Stimulated activated memory B cell treated with anti-CD40 and anti-IgM and Interleukin-4, amounts not matched to agents 10 μg/mL and 1 μg/mL and 100 μg/mL, for 72 hours (primary cell): ENCODE results near the gene PRKAR1A.
A peak's percentile ranks its signal among the peaks of the same experiment; 100 is the strongest.

ENCODE experiments used
- ATAC-seq: fragments of 150-1000 bp; cut with Tn5 transposase; 2 replicates; pipeline ENCODE4 v1.10.0; 2021
- H3K27ac Mint-ChIP-seq: one replicate; pipeline ENCODE4 v1.8.0; 2022; ENCODE audit warnings: mild to moderate bottlenecking, mixed read lengths
- H3K27me3 Mint-ChIP-seq: one replicate; pipeline ENCODE4 v1.8.0; 2022; ENCODE audit warnings: mixed read lengths
- H3K36me3 Mint-ChIP-seq: one replicate; pipeline ENCODE4 v1.8.0; 2022; ENCODE audit warnings: mixed read lengths
- H3K4me1 Mint-ChIP-seq: one replicate; pipeline ENCODE4 v1.8.0; 2022; ENCODE audit warnings: mixed read lengths
- H3K4me3 Mint-ChIP-seq: one replicate; pipeline ENCODE4 v1.8.0; 2022; ENCODE audit warnings: mild to moderate bottlenecking, moderate library complexity, mixed read lengths
- H3K9me3 Mint-ChIP-seq: one replicate; pipeline ENCODE4 v1.8.0; 2022; ENCODE audit warnings: mixed read lengths

Gene PRKAR1A

DNA sequence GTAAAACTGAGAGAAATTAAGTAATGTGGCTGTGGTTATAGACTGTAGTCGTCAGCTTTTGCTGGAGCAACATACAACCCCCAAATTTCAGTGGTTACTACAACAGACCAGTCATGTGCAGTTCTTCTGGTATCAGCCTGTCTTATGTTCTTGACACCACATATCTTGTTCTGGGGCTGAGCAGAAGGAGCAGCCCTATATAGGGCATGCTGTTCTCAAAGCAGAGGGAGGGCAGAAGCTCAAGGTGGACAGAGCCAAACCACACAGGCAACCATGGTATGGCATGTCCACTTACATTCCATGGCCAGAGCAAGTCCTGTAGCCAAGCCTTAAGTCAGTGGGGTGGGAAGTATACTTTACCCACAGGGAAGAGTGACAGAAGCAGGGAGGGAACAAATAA, 7.7 kb downstream of the PRKAR1A start:
- no peaks in the 10 kb centered on the region for H3K9me3 Mint-ChIP-seq
- H3K27me3 Mint-ChIP-seq: no peaks in the 10 kb centered on the region
- H3K27ac Mint-ChIP-seq: no peak overlapping the region
- no peak overlapping the region for H3K4me3 Mint-ChIP-seq
- no peak for ATAC-seq
- peaks cover 72% of the 10 kb centered on the region for H3K36me3 Mint-ChIP-seq
- peaks cover 34% of the 10 kb centered on the region for H3K4me1 Mint-ChIP-seq

DNA sequence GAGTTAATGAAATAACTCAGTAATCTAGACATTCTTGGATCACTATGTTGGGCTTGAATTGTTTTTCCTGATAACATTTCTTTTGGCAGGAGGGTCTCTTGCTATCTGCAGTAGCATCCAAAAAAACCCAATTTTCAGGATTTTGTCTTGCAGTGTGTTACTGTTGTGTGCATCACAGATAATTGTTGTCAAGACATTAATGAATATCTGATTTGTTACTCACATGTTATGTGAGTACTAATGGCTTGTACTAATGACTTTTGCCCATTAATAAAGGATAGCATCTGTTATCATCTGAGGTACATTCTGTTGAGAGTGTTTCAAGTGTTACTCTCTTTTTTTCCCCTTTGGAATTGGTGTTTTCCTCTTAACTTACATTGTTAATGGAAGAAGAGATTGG, 10.0 kb downstream of the PRKAR1A start:
- Mint-ChIP-seq H3K4me1 (peaks cover 22% of the 10 kb centered on the region), H3K36me3 (peaks cover 76% of the 10 kb centered on the region), H3K4me3 (no peak overlapping the region), H3K27me3 (no peaks in the 10 kb centered on the region), H3K9me3 (no peaks in the 10 kb centered on the region), H3K27ac (no peak overlapping the region)
- ATAC-seq: no peak

DNA sequence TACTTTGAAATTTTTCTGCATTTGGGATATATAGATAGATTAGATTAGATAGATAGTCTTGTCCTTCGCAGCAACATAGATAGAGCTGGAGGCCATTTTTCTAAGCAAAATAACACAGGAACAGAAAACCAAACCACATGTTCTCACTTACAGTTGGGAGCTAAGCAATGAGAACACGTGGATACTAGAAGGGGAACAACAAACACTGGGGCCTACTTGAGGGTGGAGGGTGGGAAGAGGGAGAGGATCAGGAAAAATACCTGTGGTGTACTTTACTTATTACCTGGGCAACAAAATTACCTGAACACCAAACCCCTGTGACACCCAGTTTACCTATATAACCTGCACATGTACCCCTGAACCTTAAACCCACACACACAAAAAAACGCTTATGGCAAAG, 14.3 kb downstream of the PRKAR1A start:
- H3K27ac Mint-ChIP-seq: no peak overlapping the region
- no peak for ATAC-seq
- no peaks in the 10 kb centered on the region for H3K27me3 Mint-ChIP-seq
- no peak overlapping the region for H3K4me3 Mint-ChIP-seq
- H3K9me3 Mint-ChIP-seq: no peaks in the 10 kb centered on the region
- peaks cover 89% of the 10 kb centered on the region for H3K36me3 Mint-ChIP-seq
- H3K4me1 Mint-ChIP-seq: no peaks in the 10 kb centered on the region

DNA sequence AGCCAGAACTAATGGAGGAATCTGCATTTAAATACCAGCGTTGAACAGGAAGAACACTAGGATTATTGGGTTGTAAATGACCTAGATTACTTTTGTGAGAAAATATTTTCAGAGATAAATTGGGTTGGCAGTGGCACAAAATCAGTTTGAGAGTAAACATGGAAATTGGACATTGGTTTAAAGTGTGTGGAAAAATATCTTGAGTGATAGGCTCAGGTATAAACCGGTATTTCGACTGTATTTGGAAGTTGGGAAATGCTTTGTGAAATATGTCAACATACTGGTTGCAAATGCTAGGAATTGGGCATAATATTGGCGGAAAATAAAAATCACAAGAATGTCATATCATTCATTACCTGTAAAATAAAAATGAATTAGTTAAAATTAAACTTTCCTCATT, 15.1 kb downstream of the PRKAR1A start:
- no peaks in the 10 kb centered on the region for H3K27me3 Mint-ChIP-seq
- no peak for ATAC-seq
- no peaks in the 10 kb centered on the region for H3K4me1 Mint-ChIP-seq
- peaks cover 87% of the 10 kb centered on the region for H3K36me3 Mint-ChIP-seq
- no peak overlapping the region for H3K4me3 Mint-ChIP-seq
- H3K9me3 Mint-ChIP-seq: no peaks in the 10 kb centered on the region
- no peak overlapping the region for H3K27ac Mint-ChIP-seq

DNA sequence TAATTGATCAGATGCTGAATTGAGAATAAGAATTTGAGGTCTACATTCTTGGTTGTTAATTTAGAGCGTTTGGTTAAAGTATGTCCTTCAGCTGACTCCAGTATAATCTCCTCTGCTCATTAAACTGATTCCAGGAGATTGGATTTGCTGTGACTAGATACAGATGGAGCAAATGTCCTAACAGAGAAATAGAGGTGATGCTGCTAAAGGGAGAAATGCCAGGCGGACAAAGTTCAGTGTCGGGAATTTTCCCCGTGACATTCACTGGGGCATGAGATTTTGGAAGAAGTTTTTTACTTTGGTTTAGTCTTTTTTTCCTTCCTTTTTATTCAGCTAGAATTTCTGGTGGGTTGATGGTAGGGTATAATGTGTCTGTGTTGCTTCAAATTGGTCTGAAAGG, 19.0 kb downstream of the PRKAR1A start:
- no peak overlapping the region for H3K27ac Mint-ChIP-seq
- H3K9me3 Mint-ChIP-seq: no peaks in the 10 kb centered on the region
- no peaks in the 10 kb centered on the region for H3K4me1 Mint-ChIP-seq
- no peak for ATAC-seq
- H3K36me3 Mint-ChIP-seq: peaks cover 78% of the 10 kb centered on the region
- no peak overlapping the region for H3K4me3 Mint-ChIP-seq
- H3K27me3 Mint-ChIP-seq: no peaks in the 10 kb centered on the region

DNA sequence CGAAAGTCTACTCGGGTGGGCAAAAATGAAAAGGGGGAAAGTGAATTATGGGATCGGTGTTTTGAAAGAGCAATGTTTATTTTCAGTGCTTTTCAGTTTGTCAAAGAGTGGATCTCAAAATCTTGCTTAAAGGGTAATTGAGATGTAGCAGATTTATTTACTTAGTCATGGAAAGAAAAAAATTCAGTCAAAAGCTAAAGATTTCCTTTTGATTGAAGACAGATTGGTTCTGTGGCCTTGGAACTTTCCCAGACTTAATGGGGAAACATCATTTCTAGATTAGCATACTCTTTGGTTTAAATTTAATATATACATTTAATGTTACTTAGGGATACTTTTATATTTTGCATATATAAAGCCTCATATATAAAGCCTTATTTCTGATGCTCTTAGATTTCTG, 20.6 kb downstream of the PRKAR1A start:
- Mint-ChIP-seq H3K27ac (no peak overlapping the region), H3K4me3 (no peak overlapping the region), H3K9me3 (no peaks in the 10 kb centered on the region), H3K4me1 (no peaks in the 10 kb centered on the region), H3K27me3 (no peaks in the 10 kb centered on the region), H3K36me3 (peaks cover 70% of the 10 kb centered on the region)
- ATAC-seq: no peak

DNA sequence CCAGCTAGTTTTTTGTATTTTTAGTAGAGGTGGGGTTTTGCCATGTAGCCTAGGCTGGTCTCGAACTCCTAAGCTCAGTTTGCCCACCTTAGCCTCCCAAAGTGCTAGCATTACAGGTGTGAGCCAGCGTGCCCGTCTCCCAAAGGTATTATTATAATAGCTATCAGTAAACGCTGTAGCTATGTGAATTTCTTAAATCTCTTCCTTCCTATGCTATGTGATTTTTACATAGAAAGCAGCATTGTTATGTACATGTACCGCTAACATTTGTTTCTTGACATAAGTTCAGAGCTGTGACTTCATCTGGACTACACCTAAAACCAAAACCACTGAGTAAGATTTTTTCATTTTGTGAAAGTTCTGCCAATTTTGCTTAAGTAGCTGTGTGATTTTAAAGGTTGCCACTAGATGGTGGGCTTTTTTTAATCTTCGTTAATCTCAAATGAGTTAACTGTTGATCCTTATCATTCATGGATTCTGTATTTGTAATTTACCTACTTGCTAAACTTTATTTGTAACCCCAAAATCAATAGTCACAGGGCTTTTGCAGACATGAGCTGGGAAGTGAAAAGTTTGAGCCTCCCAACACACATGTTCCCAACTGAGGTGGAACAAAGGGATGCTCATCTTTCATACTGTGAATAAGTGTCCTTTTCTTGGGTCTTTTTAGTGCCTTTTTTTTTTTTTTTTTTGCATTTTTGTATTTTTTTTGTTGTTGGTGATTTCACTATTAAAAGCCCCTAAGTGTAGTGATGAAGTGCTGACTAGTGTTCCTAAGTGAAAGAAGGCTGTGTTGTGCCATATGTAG, 21.9 kb downstream of the PRKAR1A start:
- Mint-ChIP-seq H3K27me3 (no peaks in the 10 kb centered on the region), H3K9me3 (no peaks in the 10 kb centered on the region), H3K27ac (no peak overlapping the region), H3K4me3 (no peak overlapping the region), H3K4me1 (no peaks in the 10 kb centered on the region), H3K36me3 (peaks cover 59% of the 10 kb centered on the region)
- no peak for ATAC-seq

DNA sequence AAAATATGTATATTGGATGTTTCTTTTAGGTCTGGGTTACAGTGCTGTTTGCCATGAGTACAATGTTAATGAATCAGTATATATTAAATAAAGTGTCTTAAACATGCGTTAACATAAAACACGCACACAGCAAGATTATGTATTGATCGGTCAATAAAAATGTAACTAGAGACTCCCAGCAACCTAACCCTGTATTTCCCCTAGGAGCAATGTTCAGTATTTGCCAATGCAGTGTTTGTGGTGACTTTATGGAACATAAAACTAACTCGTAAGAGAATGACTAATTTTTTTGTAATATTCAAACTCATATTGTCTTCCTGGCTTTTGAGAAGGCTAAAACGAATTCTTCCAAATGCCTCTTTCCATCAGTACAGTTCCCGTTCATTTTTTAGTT, 22.5 kb downstream of the PRKAR1A start:
- ATAC-seq: no peak
- no peak overlapping the region for H3K27ac Mint-ChIP-seq
- H3K36me3 Mint-ChIP-seq: peaks cover 54% of the 10 kb centered on the region
- H3K9me3 Mint-ChIP-seq: no peaks in the 10 kb centered on the region
- no peaks in the 10 kb centered on the region for H3K27me3 Mint-ChIP-seq
- H3K4me1 Mint-ChIP-seq: no peaks in the 10 kb centered on the region
- no peak overlapping the region for H3K4me3 Mint-ChIP-seq

DNA sequence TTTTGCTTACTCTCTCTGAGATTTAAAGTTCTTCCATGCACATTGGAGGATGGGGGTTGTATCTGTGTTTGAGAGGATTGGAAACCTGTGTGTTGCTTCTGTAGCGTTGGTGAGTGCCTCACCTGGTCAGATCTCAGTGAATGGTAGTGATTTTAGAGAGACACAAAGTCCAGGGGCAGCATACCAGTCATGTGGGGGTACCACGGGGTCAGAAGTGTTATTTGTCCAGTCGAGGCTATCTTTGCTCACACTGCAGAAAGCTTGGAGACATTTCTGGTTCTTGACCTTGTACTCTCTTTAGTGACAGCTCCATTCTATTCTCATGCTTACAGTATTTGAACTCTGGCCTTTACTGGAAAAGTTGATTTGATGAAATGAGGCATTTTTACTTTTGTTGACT, 23.7 kb downstream of the PRKAR1A start:
- Mint-ChIP-seq H3K27me3 (no peaks in the 10 kb centered on the region), H3K4me3 (no peak overlapping the region), H3K27ac (no peak overlapping the region), H3K36me3 (peaks cover 48% of the 10 kb centered on the region), H3K9me3 (no peaks in the 10 kb centered on the region), H3K4me1 (no peaks in the 10 kb centered on the region)
- no peak for ATAC-seq

DNA sequence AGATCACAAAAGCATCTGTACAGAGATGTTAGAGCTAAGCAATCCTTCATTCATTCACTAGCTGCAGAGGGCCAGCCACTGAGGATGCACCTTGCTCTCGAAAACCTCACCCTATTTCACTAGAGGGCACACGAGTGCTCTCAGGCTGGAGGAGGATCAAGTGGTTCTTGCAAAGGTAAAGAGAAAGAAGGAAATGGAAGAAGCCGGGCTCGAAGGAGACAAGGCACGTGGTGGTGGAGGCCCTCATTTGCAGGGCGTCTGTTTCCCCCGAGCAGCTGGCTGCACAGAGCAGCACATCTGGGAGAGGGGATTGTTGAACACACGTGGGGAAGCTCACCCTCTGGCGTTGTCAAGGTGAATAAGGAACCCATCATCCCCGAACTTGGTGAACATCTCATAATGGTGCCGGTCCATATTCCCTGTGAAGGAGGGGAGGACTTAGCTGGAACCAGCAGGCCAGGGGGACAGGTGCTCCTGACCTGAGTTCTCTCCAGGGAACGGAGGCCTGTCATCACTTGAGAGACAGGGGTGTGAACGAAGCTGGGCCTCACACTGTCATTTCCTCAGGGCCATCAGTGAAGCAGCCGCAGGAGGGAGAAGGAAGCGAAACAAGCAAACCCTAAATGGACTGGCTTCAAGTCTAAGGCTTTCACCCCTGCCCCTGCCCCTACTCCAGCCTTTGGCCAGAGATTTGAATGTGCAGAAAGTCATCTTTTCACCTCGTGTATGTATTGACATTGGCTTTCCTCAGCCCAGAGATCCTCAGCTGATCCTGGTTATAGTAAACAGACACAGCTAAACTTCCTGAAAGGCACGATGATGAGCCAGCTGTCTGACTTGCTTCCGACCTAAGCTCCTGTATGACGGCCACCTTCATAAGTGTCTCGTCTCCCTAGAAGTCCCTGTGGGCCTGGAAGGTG, 27.6 kb downstream of the PRKAR1A start:
- Mint-ChIP-seq H3K9me3 (no peaks in the 10 kb centered on the region), H3K4me3 (no peak overlapping the region), H3K27me3 (no peaks in the 10 kb centered on the region), H3K36me3 (peaks cover 40% of the 10 kb centered on the region), H3K4me1 (no peaks in the 10 kb centered on the region), H3K27ac (no peak overlapping the region)
- peak; percentile 62 for ATAC-seq

DNA sequence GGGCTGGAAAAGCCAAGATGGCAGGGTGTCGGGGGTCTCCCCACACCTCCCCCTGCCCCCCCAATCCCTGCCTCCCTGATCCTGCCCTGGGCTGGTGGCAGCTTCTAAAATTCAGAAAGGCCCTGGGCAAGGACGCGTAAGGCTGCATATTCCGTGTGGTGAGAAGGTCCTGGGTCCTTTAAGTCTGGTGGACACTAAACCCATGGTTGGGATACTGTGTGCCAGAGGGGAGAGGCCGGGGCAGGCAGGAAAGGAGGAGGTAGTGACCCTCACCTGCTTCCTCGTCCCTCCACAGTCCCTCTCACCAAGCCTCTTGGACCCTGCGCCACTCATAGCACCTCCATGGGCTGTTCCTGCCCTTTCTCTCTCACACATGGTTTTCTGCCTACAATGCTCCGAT, 28.8 kb downstream of the PRKAR1A start:
- H3K36me3 Mint-ChIP-seq: peaks cover 28% of the 10 kb centered on the region
- no peaks in the 10 kb centered on the region for H3K4me1 Mint-ChIP-seq
- no peak overlapping the region for H3K27ac Mint-ChIP-seq
- no peaks in the 10 kb centered on the region for H3K27me3 Mint-ChIP-seq
- no peaks in the 10 kb centered on the region for H3K9me3 Mint-ChIP-seq
- H3K4me3 Mint-ChIP-seq: no peak overlapping the region
- no peak for ATAC-seq

DNA sequence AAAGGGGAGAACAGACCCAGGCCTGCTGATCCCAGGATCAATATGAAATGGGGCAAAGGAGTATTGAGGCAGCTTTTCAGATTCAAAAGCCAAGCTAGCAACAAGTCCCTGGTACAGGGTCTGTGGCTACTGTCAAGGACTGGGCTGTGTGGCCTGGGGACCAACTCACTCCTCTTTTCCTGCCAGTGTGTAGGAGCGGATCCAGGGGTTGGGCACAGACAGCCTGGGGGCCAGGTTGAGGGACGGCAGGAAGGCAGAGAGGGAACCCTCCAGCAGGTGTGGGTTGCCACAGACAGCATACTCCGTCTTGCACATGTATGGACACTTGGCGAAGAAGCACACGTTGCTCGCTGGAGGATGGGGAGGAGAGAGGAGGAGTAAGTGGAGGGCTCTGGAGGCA, 29.6 kb downstream of the PRKAR1A start:
- no peaks in the 10 kb centered on the region for H3K4me1 Mint-ChIP-seq
- peaks cover 26% of the 10 kb centered on the region for H3K36me3 Mint-ChIP-seq
- no peak overlapping the region for H3K27ac Mint-ChIP-seq
- H3K27me3 Mint-ChIP-seq: no peaks in the 10 kb centered on the region
- H3K9me3 Mint-ChIP-seq: no peaks in the 10 kb centered on the region
- no peak overlapping the region for H3K4me3 Mint-ChIP-seq
- no peak for ATAC-seq

DNA sequence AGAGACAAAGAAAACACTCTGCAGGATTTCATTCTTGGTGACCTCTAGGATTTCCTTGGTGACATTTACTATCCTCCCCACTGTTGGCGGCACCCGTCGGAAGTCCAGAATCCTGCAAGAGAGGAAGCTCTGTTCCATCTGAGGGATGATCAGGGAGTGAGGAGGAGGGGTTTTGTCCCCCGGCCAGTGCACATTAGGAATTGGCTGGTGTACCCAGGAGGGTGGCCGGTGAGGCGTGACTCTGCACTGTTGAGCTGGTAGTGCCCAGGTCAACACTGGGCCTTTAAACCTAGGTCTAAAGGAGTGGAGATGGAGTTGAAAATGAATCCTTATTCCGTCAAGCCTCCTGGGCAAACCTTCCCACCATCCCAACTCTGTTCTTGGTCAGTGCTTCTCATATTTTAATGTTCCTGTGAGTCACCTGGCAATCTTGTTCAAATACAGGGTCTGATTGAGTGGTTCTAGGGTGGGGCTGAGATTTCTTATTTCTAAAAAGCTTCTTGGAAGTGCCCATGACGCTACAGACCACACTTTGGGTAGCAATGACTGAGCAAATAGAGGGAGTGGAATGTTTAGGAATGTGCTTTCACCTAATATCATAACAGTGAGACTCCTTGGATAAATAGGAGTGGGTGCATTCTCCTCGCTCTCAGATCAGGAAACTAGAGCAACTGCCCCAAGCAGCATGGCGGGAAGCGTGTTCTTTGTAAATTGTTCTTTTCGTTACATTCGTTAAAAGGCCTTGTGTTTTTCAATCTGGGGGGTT, 30.7 kb downstream of the PRKAR1A start:
- Mint-ChIP-seq H3K4me3 (no peak overlapping the region), H3K27ac (no peak overlapping the region), H3K9me3 (no peaks in the 10 kb centered on the region), H3K27me3 (no peaks in the 10 kb centered on the region), H3K4me1 (no peaks in the 10 kb centered on the region), H3K36me3 (peaks cover 23% of the 10 kb centered on the region)
- no peak for ATAC-seq

DNA sequence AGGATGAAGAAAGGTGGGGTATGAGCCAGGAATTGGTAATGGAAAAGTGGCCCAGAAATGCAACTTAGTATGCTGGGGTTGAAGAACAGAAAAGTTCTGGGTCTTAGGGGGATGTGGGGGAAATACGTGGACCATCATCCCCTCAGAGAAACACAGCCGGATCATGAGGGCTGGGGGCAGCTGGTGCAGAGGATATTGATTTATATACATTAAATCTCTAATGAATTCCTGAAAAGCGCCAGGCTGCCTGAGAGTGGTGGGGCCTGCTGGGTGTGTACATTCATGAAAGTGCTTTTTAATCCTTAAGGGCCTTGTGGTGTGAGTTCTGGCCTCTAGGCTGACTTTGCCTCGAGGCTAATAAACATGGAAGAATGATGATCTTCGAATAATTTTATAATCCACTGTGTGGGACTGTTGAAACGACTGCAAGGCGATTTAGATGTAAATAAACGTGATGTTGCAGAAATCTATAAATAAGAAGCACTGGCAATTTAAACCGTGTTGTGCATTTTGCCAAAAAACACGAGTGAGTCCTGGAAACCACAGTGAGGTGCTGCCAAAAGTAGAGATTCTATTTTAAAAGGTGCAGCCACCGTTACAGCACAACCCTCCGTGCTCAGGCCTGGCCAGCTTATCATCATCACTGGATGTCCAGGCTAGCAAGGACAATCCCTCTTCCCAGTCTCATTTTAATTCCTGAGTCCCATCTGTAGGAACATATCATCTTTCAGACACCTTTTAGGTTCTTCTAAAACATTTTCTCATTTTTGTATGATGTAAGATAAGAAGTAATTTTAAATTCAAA, 32.1 kb downstream of the PRKAR1A start:
- Mint-ChIP-seq H3K4me1 (no peaks in the 10 kb centered on the region), H3K9me3 (no peaks in the 10 kb centered on the region), H3K4me3 (no peak overlapping the region), H3K27me3 (no peaks in the 10 kb centered on the region), H3K27ac (no peak overlapping the region), H3K36me3 (peaks cover 23% of the 10 kb centered on the region)
- no peak for ATAC-seq

DNA sequence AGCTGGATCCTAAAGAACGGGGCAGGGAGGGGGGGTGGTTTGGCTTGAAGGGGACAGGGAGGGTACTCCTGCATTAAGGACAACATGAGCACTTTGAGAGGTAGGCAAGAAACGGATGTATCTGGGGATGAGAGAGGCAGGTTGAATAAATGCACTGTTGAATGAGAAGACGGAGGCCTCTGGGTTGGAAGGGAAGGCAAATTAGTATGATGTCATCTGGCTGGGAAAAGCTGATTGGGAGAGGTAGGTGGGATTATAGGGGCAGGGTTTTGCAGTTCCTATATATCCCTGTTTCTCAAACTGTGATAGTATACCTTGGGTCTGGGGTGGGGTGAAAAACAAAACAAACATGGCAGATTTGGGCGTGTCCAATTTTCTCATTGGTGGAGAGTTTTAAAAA, 44.3 kb downstream of the PRKAR1A start:
- H3K36me3 Mint-ChIP-seq: peaks cover 4% of the 10 kb centered on the region
- no peaks in the 10 kb centered on the region for H3K9me3 Mint-ChIP-seq
- H3K4me3 Mint-ChIP-seq: no peak overlapping the region
- no peaks in the 10 kb centered on the region for H3K4me1 Mint-ChIP-seq
- no peak overlapping the region for H3K27ac Mint-ChIP-seq
- no peak for ATAC-seq
- no peaks in the 10 kb centered on the region for H3K27me3 Mint-ChIP-seq
